DMS153 treated with DMSO at 0.1 percent for 48 hours (cell line): ENCODE data around the gene DHDH.
A peak's percentile ranks its signal among the peaks of the same experiment; 100 is the strongest.

Experiments
- DNase-seq: peaks from one replicate; lab custom pipeline; 2025; ENCODE audit not compliant: unreplicated experiment; lab: John Stamatoyannopoulos, UW

The DHDH gene

GRCh38 chr19:48965806-48966540 lies 32.5 kb downstream of the DHDH start:
- peak; percentile 79 for DNase-seq

- DNase-seq, result no peak
These were observed 33.2 kb downstream of the DHDH start for GRCh38 chr19:48966541-48967345.

- no peak for DNase-seq
These were observed 34.1 kb downstream of the DHDH start for GRCh38 chr19:48967346-48968178.

- DNase-seq, result no peak
These were observed 34.7 kb downstream of the DHDH start for GRCh38 chr19:48968179-48968661.

- no peak for DNase-seq
These were observed 35.3 kb downstream of the DHDH start for GRCh38 chr19:48968813-48969218.

- no peak for DNase-seq
These were observed 36.0 kb downstream of the DHDH start for GRCh38 chr19:48969276-48970138.

GRCh38 chr19:48970139-48970766 lies 36.8 kb downstream of the DHDH start:
- no peak for DNase-seq

- peak; percentile 64 for DNase-seq
These were observed 37.5 kb downstream of the DHDH start for GRCh38 chr19:48970923-48971395.

GRCh38 chr19:48975947-48976847 lies 42.7 kb downstream of the DHDH start:
- DNase-seq, result peak; percentile 13

- DNase-seq, result no peak
These were observed 43.6 kb downstream of the DHDH start for GRCh38 chr19:48977061-48977460.

- no peak for DNase-seq
These were observed 48.8 kb downstream of the DHDH start for GRCh38 chr19:48982280-48982679.

GRCh38 chr19:48985711-48986110 lies 52.2 kb downstream of the DHDH start:
- DNase-seq, result no peak

GRCh38 chr19:48986211-48986610 lies 52.7 kb downstream of the DHDH start:
- DNase-seq, result no peak

- no peak for DNase-seq
These were observed 53.8 kb downstream of the DHDH start for GRCh38 chr19:48987323-48987722.

- DNase-seq, result no peak
These were observed 54.8 kb downstream of the DHDH start for GRCh38 chr19:48988286-48988685.

GRCh38 chr19:48988860-48989259 lies 55.4 kb downstream of the DHDH start:
- DNase-seq, result no peak

GRCh38 chr19:48989701-48990291 lies 56.3 kb downstream of the DHDH start:
- no peak for DNase-seq

GRCh38 chr19:48990400-48990799 lies 56.9 kb downstream of the DHDH start:
- no peak for DNase-seq
